Vagina (tissue), 2 donors: ENCODE data around the gene SOX18.

Experiments
- POLR2A ChIP-seq, 2 donors: fragments of 450-650 bp; IDR thresholded peaks; one replicate each; pipeline ENCODE4 v1.6.1; 2017; ENCODE audit warnings: antibody characterized with exemption in 2 of 2, mild to moderate bottlenecking in 2 of 2, moderate library complexity in 2 of 2
- POLR2AphosphoS5 ChIP-seq, 2 donors: sonication (generic); formaldehyde crosslinking; IDR thresholded peaks; one replicate each; pipeline ENCODE4 v1.9.0; 2017; ENCODE audit warnings: antibody characterized with exemption in 2 of 2, mild to moderate bottlenecking in 2 of 2, low read depth in 1 of 2; ENCODE audit not compliant: insufficient read depth in 1 of 2
- TF ChIP-seq, protein P1 (sequence below), 3 experiments: fragments of 450-650 bp in 2 of 3; fragments of 200-600 bp in 1 of 3; sonication (generic) in 1 of 3; IDR thresholded peaks; one replicate each; pipeline ENCODE4 v1.5.1; 2017 to 2019; ENCODE audit warnings: antibody characterized with exemption in 3 of 3, mild to moderate bottlenecking in 2 of 3, moderate library complexity in 2 of 3

DNA sequence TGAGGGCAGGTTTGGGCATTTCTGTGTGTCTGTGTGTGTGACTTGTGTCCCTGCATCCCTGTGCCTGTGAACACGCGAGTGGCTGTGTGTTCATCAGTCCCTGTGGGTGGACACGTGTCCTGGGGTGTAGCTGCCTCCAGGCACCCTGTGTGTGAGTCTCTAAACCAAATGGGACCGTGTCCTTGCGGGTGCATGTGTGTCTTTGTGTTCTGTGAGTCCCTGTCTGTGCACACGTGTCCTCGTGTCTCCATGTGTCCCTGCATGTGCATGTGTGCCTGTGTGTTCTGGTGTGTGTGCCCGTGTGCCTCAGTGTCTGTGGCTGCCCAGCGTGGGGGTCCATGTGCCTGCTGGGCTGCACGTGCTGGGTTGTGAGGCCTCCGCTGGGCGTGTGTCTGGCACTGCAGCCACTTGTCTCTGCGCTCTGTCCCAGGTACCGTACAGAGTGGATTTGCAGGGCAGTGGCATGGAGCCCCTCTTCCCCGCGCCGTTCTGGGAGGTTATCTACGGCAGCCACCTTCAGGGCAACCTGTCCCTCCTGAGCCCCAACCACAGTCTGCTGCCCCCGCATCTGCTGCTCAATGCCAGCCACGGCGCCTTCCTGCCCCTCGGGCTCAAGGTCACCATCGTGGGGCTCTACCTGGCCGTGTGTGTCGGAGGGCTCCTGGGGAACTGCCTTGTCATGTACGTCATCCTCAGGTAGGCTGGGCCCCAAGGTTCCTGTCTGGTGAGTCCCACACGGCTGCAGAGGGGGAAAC, 43.0 kb upstream of the SOX18 start:
- TF ChIP-seq, protein P1, sequence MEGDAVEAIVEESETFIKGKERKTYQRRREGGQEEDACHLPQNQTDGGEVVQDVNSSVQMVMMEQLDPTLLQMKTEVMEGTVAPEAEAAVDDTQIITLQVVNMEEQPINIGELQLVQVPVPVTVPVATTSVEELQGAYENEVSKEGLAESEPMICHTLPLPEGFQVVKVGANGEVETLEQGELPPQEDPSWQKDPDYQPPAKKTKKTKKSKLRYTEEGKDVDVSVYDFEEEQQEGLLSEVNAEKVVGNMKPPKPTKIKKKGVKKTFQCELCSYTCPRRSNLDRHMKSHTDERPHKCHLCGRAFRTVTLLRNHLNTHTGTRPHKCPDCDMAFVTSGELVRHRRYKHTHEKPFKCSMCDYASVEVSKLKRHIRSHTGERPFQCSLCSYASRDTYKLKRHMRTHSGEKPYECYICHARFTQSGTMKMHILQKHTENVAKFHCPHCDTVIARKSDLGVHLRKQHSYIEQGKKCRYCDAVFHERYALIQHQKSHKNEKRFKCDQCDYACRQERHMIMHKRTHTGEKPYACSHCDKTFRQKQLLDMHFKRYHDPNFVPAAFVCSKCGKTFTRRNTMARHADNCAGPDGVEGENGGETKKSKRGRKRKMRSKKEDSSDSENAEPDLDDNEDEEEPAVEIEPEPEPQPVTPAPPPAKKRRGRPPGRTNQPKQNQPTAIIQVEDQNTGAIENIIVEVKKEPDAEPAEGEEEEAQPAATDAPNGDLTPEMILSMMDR (IDR thresholded peaks at IDR 0.05): no peak
- TF ChIP-seq POLR2A (IDR thresholded peaks at IDR 0.05): no peak
- TF ChIP-seq POLR2AphosphoS5 (IDR thresholded peaks at IDR 0.05; ENCODE audit: insufficient read depth in 1 of 2, low read depth in 1 of 2): no peak
